Measurements from ENCODE around the gene CPT1C.

Gene CPT1C

GRCh38 chr19:49755956-49756355 is 65.0 kb downstream of the CPT1C start:
- DNase-seq (ENCODE audit: low spot score) (no peak), FAIRE-seq (no peak)

DNA sequence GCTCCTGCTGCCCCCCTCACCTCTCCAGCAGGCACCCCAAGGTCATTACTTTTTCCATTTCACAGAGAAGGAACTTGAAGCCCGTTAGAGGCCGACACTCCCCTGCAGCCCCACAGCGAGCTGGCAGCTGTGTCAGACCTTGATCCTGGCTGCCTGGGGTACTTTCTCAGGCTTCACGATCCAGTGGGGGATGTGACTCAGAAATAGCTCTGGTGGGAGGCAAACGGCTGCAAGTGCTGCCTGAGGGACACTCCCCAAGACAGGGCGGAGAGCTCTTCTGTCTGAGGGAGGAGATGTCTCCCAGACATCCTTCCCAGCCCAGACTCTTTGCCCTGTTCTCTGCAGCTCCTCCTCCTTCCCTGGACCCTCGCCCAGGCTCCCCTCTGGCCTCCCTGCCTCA is 67.4 kb downstream of the CPT1C start:
- FAIRE-seq: no peak
- peak; percentile 50 for DNase-seq (ENCODE audit: low spot score)

DNA sequence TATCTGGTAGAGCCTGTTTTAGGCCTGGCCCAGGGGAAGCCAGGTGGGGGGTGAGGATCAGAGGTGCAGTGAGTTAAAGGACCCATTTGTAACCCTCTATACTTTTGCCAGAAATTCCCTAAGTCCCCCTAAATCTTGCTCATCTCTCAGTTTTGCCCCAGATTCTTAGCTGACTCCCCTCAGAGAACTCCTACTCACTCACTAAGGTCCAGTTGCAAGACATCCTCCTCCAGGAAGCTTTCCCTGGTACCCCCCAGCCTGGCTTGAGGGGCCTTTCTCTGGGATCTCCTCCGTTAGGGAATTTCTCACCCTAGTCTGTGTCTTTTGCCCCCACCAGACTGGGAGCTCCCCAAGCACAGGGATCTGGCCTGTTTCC is 70.3 kb downstream of the CPT1C start:
- FAIRE-seq (no peak), DNase-seq (ENCODE audit: low spot score) (no peak)

DNA sequence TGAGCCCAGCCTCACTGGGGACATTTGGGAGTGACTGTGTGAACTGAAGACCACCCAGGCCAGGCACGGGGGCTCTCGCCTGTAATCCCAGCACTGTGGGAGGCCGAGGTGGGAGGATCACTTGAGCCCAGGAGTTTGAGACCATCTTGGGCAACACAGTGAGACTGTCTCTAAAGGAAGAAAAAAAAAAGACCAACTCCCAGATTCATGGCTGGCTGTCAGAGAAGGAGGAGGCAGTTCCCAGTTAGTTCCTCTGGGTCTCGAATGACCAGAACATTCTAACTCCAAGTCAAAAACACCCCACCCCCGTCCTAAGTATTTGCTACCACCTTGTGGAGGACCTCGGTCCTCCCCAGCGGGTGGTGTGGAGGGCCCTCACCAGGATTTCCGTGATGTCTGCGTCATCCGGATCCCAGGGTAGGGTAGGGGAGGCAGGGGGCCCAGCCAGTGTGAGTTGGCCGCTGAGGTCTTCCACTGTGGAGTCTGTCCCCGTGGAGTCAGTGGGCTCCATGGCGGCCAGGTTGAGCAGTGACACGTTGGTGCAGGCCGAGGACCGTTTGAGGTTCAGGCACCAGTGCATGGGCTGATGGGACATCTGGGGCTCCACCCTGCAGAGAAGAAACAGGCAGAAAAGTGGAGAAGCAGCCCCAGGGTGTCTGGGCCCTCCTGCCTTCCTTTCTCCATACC is 70.9 kb downstream of the CPT1C start:
- DNase-seq (ENCODE audit: low spot score) (no peak), FAIRE-seq (no peak)

GRCh38 chr19:49763230-49763629 is 72.3 kb downstream of the CPT1C start, which contains the start of gene TSKS:
TSS of gene TSKS (minus strand) at chr19:49763306. CDS start at chr19:49763247, 59 bp downstream.
- FAIRE-seq (no peak), DNase-seq (ENCODE audit: low spot score) (no peak)

Data from RCC 7860 (cell line).